HG02678 (cell line): Measurements from ENCODE around the gene DDX27.

Source experiments
- ATAC-seq: cut with Tn5 transposase; IDR thresholded peaks from one replicate; pipeline ENCODE4 v1.9.1; 2021; ENCODE audit warnings: mild to moderate bottlenecking, moderate library complexity; ENCODE audit not compliant: unreplicated experiment

Gene DDX27

GRCh38 chr20:49287555-49288249 is 68.5 kb downstream of the DDX27 start:
- no peak for ATAC-seq

GRCh38 chr20:49288250-49288751 is 69.1 kb downstream of the DDX27 start:
- ATAC-seq, result no peak

GRCh38 chr20:49288784-49289696 is 69.8 kb downstream of the DDX27 start:
- no peak for ATAC-seq

- no peak for ATAC-seq
These were observed 71.5 kb downstream of the DDX27 start for GRCh38 chr20:49290608-49291191.

- no peak for ATAC-seq
These were observed 72.0 kb downstream of the DDX27 start for GRCh38 chr20:49291200-49291599.

- ATAC-seq, result no peak
These were observed 72.8 kb downstream of the DDX27 start for GRCh38 chr20:49292010-49292409.

- no peak for ATAC-seq
These were observed 73.9 kb downstream of the DDX27 start for GRCh38 chr20:49293122-49293521.
